Neural cell (in vitro differentiated cells): ENCODE measurements around the gene RNF187. TPM values are rescaled to one million over a fixed set of nuclear protein-coding genes. Genes with fewer than 3 reads are reported as not detected.

ENCODE experiments used
- H2AFZ ChIP-seq: fragments of 200-600, 300-800 bp; sonication (generic), shearing (Covaris generic); 2 replicates; pipeline ENCODE4 v1.6.0; 2014; ENCODE audit warnings: low read depth, mild to moderate bottlenecking, antibody characterized with exemption, low read length, moderate library complexity
- H3F3A ChIP-seq: fragments of 200-600 bp; shearing (Covaris generic); 2 replicates; pipeline ENCODE4 v1.6.1; 2016; ENCODE audit warnings: mild to moderate bottlenecking, moderate library complexity, mixed read lengths, antibody characterized with exemption, low read length; ENCODE audit not compliant: insufficient read depth, poor library complexity, severe bottlenecking
- H3K27ac ChIP-seq: fragments of 200-600, 300-800 bp; sonication (generic), shearing (Covaris generic); 2 replicates; pipeline ENCODE4 v1.5.1; 2014; ENCODE audit warnings: mild to moderate bottlenecking, low read length, moderate library complexity
- H3K27me3 ChIP-seq: fragments of 300-800, 200-600 bp; sonication (generic), shearing (Covaris generic); 2 replicates; pipeline ENCODE4 v1.6.0; 2014; ENCODE audit warnings: mild to moderate bottlenecking, low read depth, low read length, moderate library complexity; ENCODE audit not compliant: insufficient read depth
- H3K36me3 ChIP-seq: fragments of 300-800, 200-600 bp; sonication (generic), shearing (Covaris generic); 2 replicates; pipeline ENCODE4 v1.5.1; 2014; ENCODE audit warnings: mild to moderate bottlenecking, antibody characterized with exemption, low read length, moderate library complexity; ENCODE audit not compliant: insufficient read depth
- H3K4me2 ChIP-seq: fragments of 300-800, 200-600 bp; sonication (generic), shearing (Covaris generic); 2 replicates; pipeline ENCODE4 v1.6.0; 2014; ENCODE audit warnings: mild to moderate bottlenecking, low read length
- H3K4me3 ChIP-seq: fragments of 300-800, 200-600 bp; sonication (generic), shearing (Covaris generic); 2 replicates; pipeline ENCODE4 v1.5.1; 2014; ENCODE audit warnings: mild to moderate bottlenecking, low read length, moderate library complexity
- H3K79me2 ChIP-seq: fragments of 200-600 bp; shearing (Covaris generic); replicated peaks from 2 replicates; pipeline ENCODE4 v1.6.0; 2014; ENCODE audit warnings: mild to moderate bottlenecking, low read length, moderate library complexity; ENCODE audit not compliant: insufficient read depth
- H3K9ac ChIP-seq: fragments of 300-800, 200-600 bp; sonication (generic), shearing (Covaris generic); 2 replicates; pipeline ENCODE4 v1.6.1; 2016; ENCODE audit warnings: mild to moderate bottlenecking, low read length, mixed read lengths
- H3K9me2 ChIP-seq: fragments of 200-600 bp; shearing (Covaris generic); 2 replicates; pipeline ENCODE4 v1.6.1; 2016; ENCODE audit warnings: mild to moderate bottlenecking, low read length, mixed read lengths; ENCODE audit not compliant: insufficient read depth
- H3K9me3 ChIP-seq: fragments of 200-600, 300-800 bp; sonication (generic), shearing (Covaris generic); 2 replicates; pipeline ENCODE4 v1.6.1; 2016; ENCODE audit warnings: mild to moderate bottlenecking, mixed run types, low read length, moderate library complexity, mixed read lengths
- H4K20me1 ChIP-seq: fragments of 200-600 bp; shearing (Covaris generic); 2 replicates; pipeline ENCODE4 v1.6.1; 2016; ENCODE audit warnings: mild to moderate bottlenecking, mixed run types; ENCODE audit not compliant: insufficient read depth
- EP300 ChIP-seq: fragments of 450-650 bp; conservative IDR thresholded peaks from 2 replicates; pipeline ENCODE4 v1.6.1; 2014; ENCODE audit warnings: antibody characterized with exemption, mild to moderate bottlenecking, moderate library complexity; ENCODE audit not compliant: poor library complexity, severe bottlenecking
- EZH2 ChIP-seq: fragments of 200-600, 300-800 bp; shearing (Covaris generic), sonication (generic); IDR thresholded peaks from 2 replicates; pipeline ENCODE4 v1.6.1; 2014; ENCODE audit warnings: antibody characterized with exemption, low read length, borderline replicate concordance, mild to moderate bottlenecking; ENCODE audit not compliant: insufficient read depth, poor library complexity, severe bottlenecking
- MXI1 ChIP-seq: fragments of 450-650 bp; conservative IDR thresholded peaks from 2 replicates; pipeline ENCODE4 v1.6.1; 2014; ENCODE audit warnings: antibody characterized with exemption, mild to moderate bottlenecking; ENCODE audit not compliant: poor library complexity, severe bottlenecking
- POLR2AphosphoS5 ChIP-seq: IDR thresholded peaks from 2 replicates; pipeline ENCODE4 v1.6.1; 2012
- RAD21 ChIP-seq: fragments of 450-650 bp; conservative IDR thresholded peaks from 2 replicates; pipeline ENCODE4 v1.6.1; 2014; ENCODE audit warnings: antibody characterized with exemption, mild to moderate bottlenecking, moderate library complexity
- SMC3 ChIP-seq: fragments of 450-650 bp; conservative IDR thresholded peaks from 2 replicates; pipeline ENCODE4 v1.6.1; 2014; ENCODE audit warnings: antibody characterized with exemption, mild to moderate bottlenecking, moderate library complexity; ENCODE audit not compliant: poor library complexity
- TAF1 ChIP-seq: IDR thresholded peaks from 2 replicates; pipeline ENCODE4 v1.6.1; 2012; ENCODE audit warnings: low read depth
- polyA plus RNA-seq: library from polyadenylated mRNA; depleted of rRNA; stranded (reverse); fragments of >200 nt; gene quantifications from 2 replicates; pipeline ENCODE4 v1.2.3, GENCODE V29; 2014
- TF ChIP-seq, protein P1 (sequence below): fragments of 450-650 bp; IDR thresholded peaks from 2 replicates; pipeline ENCODE4 v1.5.1; 2014; ENCODE audit warnings: antibody characterized with exemption, mild to moderate bottlenecking, moderate library complexity; ENCODE audit not compliant: poor library complexity, severe bottlenecking
- TF ChIP-seq, protein P2 (sequence below): IDR thresholded peaks from 2 replicates; pipeline ENCODE4 v1.6.1; 2012; ENCODE audit warnings: borderline replicate concordance

Gene RNF187
- polyA plus RNA-seq, 1 donor from 2014 or later: 73.6 TPM

DNA sequence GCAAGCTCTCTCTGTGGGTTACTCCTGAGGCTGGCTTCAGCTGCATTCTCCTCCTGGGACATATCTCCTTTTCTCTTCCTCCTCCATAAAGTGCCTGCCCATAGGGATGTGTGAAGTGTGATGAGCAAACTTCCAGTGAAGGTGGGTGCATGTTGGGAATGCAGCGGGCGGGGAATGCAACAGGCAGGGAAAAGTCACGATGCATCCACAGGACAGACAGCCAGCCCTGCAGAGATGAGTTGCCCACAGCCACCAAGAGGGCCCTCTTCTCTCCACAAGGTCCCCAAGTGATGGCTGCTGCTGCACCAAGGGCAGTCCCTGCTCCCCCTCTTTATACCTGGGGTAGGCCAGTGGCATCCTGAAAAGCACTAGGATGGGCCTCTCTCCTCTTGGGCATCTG is 33.6 kb upstream of the RNF187 start:
- no peaks in the 10 kb centered on the region for H3K9me3 ChIP-seq
- no peak overlapping the region for H2AFZ ChIP-seq
- no peak for TF ChIP-seq POLR2AphosphoS5
- TF ChIP-seq EP300: no peak
- TF ChIP-seq, protein P1, sequence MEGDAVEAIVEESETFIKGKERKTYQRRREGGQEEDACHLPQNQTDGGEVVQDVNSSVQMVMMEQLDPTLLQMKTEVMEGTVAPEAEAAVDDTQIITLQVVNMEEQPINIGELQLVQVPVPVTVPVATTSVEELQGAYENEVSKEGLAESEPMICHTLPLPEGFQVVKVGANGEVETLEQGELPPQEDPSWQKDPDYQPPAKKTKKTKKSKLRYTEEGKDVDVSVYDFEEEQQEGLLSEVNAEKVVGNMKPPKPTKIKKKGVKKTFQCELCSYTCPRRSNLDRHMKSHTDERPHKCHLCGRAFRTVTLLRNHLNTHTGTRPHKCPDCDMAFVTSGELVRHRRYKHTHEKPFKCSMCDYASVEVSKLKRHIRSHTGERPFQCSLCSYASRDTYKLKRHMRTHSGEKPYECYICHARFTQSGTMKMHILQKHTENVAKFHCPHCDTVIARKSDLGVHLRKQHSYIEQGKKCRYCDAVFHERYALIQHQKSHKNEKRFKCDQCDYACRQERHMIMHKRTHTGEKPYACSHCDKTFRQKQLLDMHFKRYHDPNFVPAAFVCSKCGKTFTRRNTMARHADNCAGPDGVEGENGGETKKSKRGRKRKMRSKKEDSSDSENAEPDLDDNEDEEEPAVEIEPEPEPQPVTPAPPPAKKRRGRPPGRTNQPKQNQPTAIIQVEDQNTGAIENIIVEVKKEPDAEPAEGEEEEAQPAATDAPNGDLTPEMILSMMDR: no peak
- no peak for TF ChIP-seq SMC3
- TF ChIP-seq, protein P2, sequence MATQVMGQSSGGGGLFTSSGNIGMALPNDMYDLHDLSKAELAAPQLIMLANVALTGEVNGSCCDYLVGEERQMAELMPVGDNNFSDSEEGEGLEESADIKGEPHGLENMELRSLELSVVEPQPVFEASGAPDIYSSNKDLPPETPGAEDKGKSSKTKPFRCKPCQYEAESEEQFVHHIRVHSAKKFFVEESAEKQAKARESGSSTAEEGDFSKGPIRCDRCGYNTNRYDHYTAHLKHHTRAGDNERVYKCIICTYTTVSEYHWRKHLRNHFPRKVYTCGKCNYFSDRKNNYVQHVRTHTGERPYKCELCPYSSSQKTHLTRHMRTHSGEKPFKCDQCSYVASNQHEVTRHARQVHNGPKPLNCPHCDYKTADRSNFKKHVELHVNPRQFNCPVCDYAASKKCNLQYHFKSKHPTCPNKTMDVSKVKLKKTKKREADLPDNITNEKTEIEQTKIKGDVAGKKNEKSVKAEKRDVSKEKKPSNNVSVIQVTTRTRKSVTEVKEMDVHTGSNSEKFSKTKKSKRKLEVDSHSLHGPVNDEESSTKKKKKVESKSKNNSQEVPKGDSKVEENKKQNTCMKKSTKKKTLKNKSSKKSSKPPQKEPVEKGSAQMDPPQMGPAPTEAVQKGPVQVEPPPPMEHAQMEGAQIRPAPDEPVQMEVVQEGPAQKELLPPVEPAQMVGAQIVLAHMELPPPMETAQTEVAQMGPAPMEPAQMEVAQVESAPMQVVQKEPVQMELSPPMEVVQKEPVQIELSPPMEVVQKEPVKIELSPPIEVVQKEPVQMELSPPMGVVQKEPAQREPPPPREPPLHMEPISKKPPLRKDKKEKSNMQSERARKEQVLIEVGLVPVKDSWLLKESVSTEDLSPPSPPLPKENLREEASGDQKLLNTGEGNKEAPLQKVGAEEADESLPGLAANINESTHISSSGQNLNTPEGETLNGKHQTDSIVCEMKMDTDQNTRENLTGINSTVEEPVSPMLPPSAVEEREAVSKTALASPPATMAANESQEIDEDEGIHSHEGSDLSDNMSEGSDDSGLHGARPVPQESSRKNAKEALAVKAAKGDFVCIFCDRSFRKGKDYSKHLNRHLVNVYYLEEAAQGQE: no peak
- TF ChIP-seq TAF1: no peak
- TF ChIP-seq RAD21: no peak
- H3K79me2 ChIP-seq: peaks cover 28% of the 10 kb centered on the region
- no peaks in the 10 kb centered on the region for H3K9me2 ChIP-seq
- no peaks in the 10 kb centered on the region for H3F3A ChIP-seq
- no peaks in the 10 kb centered on the region for H3K36me3 ChIP-seq
- H3K4me2 ChIP-seq: no peak overlapping the region
- no peak overlapping the region for H3K4me3 ChIP-seq
- no peak overlapping the region for H3K27ac ChIP-seq
- H4K20me1 ChIP-seq: no peaks in the 10 kb centered on the region
- no peaks in the 10 kb centered on the region for H3K27me3 ChIP-seq
- H3K9ac ChIP-seq: no peak overlapping the region

DNA sequence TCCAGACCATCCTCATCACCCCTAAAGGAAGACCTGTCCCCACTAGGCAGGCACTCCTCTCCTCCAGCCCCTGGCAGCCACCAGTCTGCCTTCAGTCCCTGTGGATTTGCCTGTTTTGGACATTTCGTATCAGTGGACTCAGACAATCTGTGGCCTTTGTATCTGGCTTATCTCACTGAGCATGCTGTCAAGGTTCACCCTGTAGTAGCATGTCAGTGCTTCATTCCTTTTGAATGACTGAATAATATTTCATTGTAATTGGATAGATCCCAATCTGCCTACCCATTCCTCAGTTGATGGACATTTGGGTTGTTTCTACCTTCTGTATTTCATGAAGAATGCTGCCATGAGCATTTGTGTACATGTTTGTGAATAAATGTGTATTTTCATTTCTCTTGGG is 32.9 kb upstream of the RNF187 start:
- Histone ChIP-seq H3K27me3 (no peaks in the 10 kb centered on the region), H3K9ac (no peak overlapping the region), H3K36me3 (no peaks in the 10 kb centered on the region), H3K9me2 (no peaks in the 10 kb centered on the region), H2AFZ (no peak overlapping the region), H4K20me1 (no peaks in the 10 kb centered on the region), H3F3A (no peaks in the 10 kb centered on the region), H3K4me3 (no peak overlapping the region), H3K79me2 (peaks cover 28% of the 10 kb centered on the region), H3K27ac (no peak overlapping the region), H3K4me2 (no peak overlapping the region), H3K9me3 (no peaks in the 10 kb centered on the region)
- TF ChIP-seq, protein P1: no peak
- no peak for TF ChIP-seq RAD21
- TF ChIP-seq, protein P2: no peak
- no peak for TF ChIP-seq POLR2AphosphoS5
- no peak for TF ChIP-seq TAF1
- no peak for TF ChIP-seq SMC3
- no peak for TF ChIP-seq EZH2
- TF ChIP-seq EP300: no peak
- TF ChIP-seq MXI1: no peak
